A673 (cell line): ENCODE measurements around the gene LRGUK. TPM values are rescaled to one million over a fixed set of nuclear protein-coding genes. Genes with fewer than 3 reads are reported as not detected.

Experiments
- BruUV-seq: library from RNA; stranded (reverse); fragments of 400-500 nt; replicated peaks from 2 replicates; lab custom pipeline; 2021; lab: Mats Ljungman, UMichigan
- CTCF ChIA-PET: fragments of 300-600 bp; sonication (Branson Sonifier 250); formaldehyde crosslinking; loops from one replicate; lab custom pipeline; 2022; ENCODE audit warnings: antibody characterized with exemption; lab: Charles Lee
- POLR2A ChIA-PET: fragments of 300-600 bp; sonication (Branson Sonifier 250); formaldehyde crosslinking; loops from one replicate; lab custom pipeline; 2022; ENCODE audit warnings: antibody characterized with exemption; ENCODE audit not compliant: low non-redundant PET; lab: Charles Lee
- DNase-seq: peaks from one replicate; pipeline ENCODE4 v3.0.0-alpha.2; 2015; ENCODE audit warnings: low spot score
- H3K27ac ChIP-seq: fragments of 200-600 bp; sonication (generic); 2 replicates; pipeline ENCODE4 v1.5.1; 2016; ENCODE audit warnings: mixed run types, low read depth, mild to moderate bottlenecking, mixed read lengths, antibody characterized with exemption, low read length; ENCODE audit not compliant: poor library complexity, severe bottlenecking
- H3K27me3 ChIP-seq: fragments of 200-600 bp; sonication (generic); replicated peaks from 2 replicates; pipeline ENCODE4 v1.6.1; 2017; ENCODE audit warnings: mixed run types, low read depth, mild to moderate bottlenecking, mixed read lengths, antibody characterized with exemption, low read length; ENCODE audit not compliant: insufficient read depth, poor library complexity
- H3K36me3 ChIP-seq: fragments of 200-600 bp; sonication (generic); 2 replicates; pipeline ENCODE4 v1.6.1; 2016; ENCODE audit warnings: mixed run types, mild to moderate bottlenecking, mixed read lengths, antibody characterized with exemption, low read length; ENCODE audit not compliant: insufficient read depth, poor library complexity, severe bottlenecking
- H3K4me1 ChIP-seq: fragments of 200-600 bp; sonication (generic); 2 replicates; pipeline ENCODE4 v1.6.1; 2017; ENCODE audit warnings: mixed run types, mild to moderate bottlenecking, mixed read lengths, antibody characterized with exemption, low read length; ENCODE audit not compliant: insufficient read depth, poor library complexity, severe bottlenecking
- H3K4me3 ChIP-seq: fragments of 200-600 bp; sonication (generic); 2 replicates; pipeline ENCODE4 v1.5.1; 2016; ENCODE audit warnings: low read depth, mixed run types, mild to moderate bottlenecking, mixed read lengths, low read length; ENCODE audit not compliant: poor library complexity, severe bottlenecking
- H3K9me3 ChIP-seq: fragments of 200-600 bp; sonication (generic); 2 replicates; pipeline ENCODE4 v1.6.1; 2016; ENCODE audit warnings: mixed run types, low read depth, mild to moderate bottlenecking, mixed read lengths, antibody characterized with exemption, low read length; ENCODE audit not compliant: poor library complexity, severe bottlenecking
- EZH2 ChIP-seq: fragments of 200-600 bp; sonication (generic); IDR thresholded peaks from 2 replicates; pipeline ENCODE4 v1.6.1; 2017; ENCODE audit warnings: borderline replicate concordance, low read depth, mild to moderate bottlenecking, mixed read lengths, antibody characterized with exemption, low read length; ENCODE audit not compliant: poor library complexity, severe bottlenecking
- intact Hi-C: fragments of 100-400 bp; cut with micrococcal nuclease; formaldehyde crosslinking; loops from one replicate; pipeline ENCODE4 v1.10.0; 2022; ENCODE audit not compliant: unreplicated experiment
- total RNA-seq: library from RNA; stranded (reverse); gene quantifications from 2 replicates; pipeline ENCODE4 v1.2.3, GENCODE V29; 2021
- TF ChIP-seq, protein P1 (sequence below): fragments of 300-800, 200-600 bp; sonication (generic); conservative IDR thresholded peaks from 2 replicates; pipeline ENCODE4 v1.5.1; 2017; ENCODE audit warnings: low read depth, mild to moderate bottlenecking, antibody characterized with exemption, low read length, moderate library complexity, mixed read lengths

LRGUK gene
- total RNA-seq, 1 experiment from 2014 or later: 0.54 TPM

DNA sequence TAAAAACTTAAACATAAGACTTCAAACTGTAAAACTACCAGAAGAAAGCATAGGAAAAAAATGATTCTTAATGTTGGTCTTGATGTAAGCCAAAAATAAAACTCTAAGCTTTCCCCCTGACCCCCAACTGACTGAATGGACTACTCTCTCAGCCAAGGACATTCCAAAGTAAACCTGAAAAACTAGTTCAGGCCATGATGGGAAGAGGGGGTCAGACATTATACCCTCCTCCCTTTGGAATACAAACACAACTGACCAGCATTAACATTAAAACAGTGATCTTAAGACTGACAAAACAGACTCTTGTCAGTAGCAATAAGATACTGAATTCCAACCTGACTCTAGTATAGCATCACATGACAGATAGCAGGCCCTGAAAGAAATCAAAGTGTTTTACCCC is 13.5 kb upstream of the LRGUK start:
- Histone ChIP-seq H3K4me1 (no peaks in the 10 kb centered on the region), H3K36me3 (no peaks in the 10 kb centered on the region), H3K4me3 (no peak overlapping the region), H3K27ac (no peak overlapping the region), H3K9me3 (no peaks in the 10 kb centered on the region), H3K27me3 (no peaks in the 10 kb centered on the region)
- no peak for DNase-seq
- ChIA-PET CTCF (no interaction called here), POLR2A (no interaction called here)
- BruUV-seq: no TSS peak
- intact Hi-C loops: no loop called here
- no peak for TF ChIP-seq EZH2
- TF ChIP-seq, protein P1, sequence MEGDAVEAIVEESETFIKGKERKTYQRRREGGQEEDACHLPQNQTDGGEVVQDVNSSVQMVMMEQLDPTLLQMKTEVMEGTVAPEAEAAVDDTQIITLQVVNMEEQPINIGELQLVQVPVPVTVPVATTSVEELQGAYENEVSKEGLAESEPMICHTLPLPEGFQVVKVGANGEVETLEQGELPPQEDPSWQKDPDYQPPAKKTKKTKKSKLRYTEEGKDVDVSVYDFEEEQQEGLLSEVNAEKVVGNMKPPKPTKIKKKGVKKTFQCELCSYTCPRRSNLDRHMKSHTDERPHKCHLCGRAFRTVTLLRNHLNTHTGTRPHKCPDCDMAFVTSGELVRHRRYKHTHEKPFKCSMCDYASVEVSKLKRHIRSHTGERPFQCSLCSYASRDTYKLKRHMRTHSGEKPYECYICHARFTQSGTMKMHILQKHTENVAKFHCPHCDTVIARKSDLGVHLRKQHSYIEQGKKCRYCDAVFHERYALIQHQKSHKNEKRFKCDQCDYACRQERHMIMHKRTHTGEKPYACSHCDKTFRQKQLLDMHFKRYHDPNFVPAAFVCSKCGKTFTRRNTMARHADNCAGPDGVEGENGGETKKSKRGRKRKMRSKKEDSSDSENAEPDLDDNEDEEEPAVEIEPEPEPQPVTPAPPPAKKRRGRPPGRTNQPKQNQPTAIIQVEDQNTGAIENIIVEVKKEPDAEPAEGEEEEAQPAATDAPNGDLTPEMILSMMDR: no peak

DNA sequence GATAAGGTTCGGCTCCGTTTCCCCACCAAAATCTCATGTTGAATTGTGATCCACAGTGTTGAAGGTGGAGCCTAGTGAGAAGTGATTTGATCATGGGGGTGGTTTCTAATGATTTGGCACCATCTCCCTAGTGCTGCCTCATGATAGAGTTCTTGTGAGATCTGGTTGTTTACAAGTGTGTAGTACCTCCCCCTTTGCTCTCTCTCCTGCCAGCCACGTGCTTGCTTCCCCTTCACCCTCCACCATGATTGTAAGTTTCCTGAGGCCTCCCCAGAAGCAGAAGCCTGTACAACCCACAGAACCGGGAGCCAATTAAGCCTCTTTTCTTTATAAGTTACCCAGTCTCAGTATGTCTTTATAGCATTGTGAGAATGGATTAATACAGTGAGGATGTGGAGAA is 12.1 kb upstream of the LRGUK start:
- ChIA-PET CTCF (no interaction called here), POLR2A (no interaction called here)
- no TSS peak for BruUV-seq
- no peak overlapping the region for H3K4me3 ChIP-seq
- no peaks in the 10 kb centered on the region for H3K9me3 ChIP-seq
- H3K27ac ChIP-seq: no peak overlapping the region
- no peak for DNase-seq
- TF ChIP-seq, protein P1: no peak
- no peak for TF ChIP-seq EZH2
- intact Hi-C loops: no loop called here
- H3K4me1 ChIP-seq: no peaks in the 10 kb centered on the region
- H3K36me3 ChIP-seq: no peaks in the 10 kb centered on the region
- no peaks in the 10 kb centered on the region for H3K27me3 ChIP-seq

DNA sequence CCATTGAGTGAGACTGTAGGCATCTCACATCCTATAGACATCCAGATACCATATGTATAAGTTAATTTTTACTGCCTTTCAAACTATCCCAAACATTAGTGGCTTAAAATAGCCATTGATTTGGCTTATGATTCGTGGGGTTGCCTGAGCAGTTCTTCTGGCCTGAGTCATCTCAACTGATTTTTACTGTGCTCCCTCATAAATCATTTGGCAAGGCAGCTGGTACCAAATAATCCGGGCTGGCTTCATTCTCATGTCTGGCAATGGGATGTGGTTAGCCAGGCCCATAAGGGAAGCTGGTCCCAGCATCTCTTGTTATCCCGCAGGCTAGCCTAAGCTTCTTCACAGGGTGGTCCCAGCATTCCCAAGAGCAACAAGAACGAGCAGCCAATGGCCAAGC is 6.7 kb upstream of the LRGUK start:
- Histone ChIP-seq H3K27me3 (no peaks in the 10 kb centered on the region), H3K36me3 (no peaks in the 10 kb centered on the region), H3K27ac (no peak overlapping the region), H3K4me1 (no peaks in the 10 kb centered on the region), H3K9me3 (no peaks in the 10 kb centered on the region), H3K4me3 (no peak overlapping the region)
- TF ChIP-seq, protein P1: no peak
- no peak for TF ChIP-seq EZH2
- DNase-seq: no peak
- ChIA-PET CTCF (no interaction called here), POLR2A (no interaction called here)
- intact Hi-C loops: no loop called here
- no TSS peak for BruUV-seq
